Lower lobe of right lung (tissue), 2 donors: ENCODE measurements around the gene DCAF6. TPM values are rescaled to one million over a fixed set of nuclear protein-coding genes. Genes with fewer than 3 reads are reported as not detected.

Source experiments
- ATAC-seq, 2 donors: fragments of 200-7000 bp; cut with Tn5 transposase; one replicate each; pipeline ENCODE4 v1.9.1; 2020 to 2022; ENCODE audit warnings: mild to moderate bottlenecking in 2 of 2, moderate library complexity in 2 of 2
- DNase-seq: peaks from one replicate; pipeline ENCODE4 v3.0.0-alpha.2; 2020
- H3K27ac ChIP-seq: fragments of 200-600 bp; one replicate; pipeline ENCODE4 v1.8.0; 2022
- H3K27me3 ChIP-seq: fragments of 200-600 bp; one replicate; pipeline ENCODE4 v1.8.0; 2022; ENCODE audit warnings: low read depth
- H3K36me3 ChIP-seq: fragments of 200-600 bp; one replicate; pipeline ENCODE4 v1.8.0; 2022; ENCODE audit warnings: mild to moderate bottlenecking
- H3K4me1 ChIP-seq: fragments of 200-600 bp; one replicate; pipeline ENCODE4 v1.8.0; 2022
- H3K4me3 ChIP-seq: fragments of 200-600 bp; one replicate; pipeline ENCODE4 v1.8.0; 2022; ENCODE audit warnings: mild to moderate bottlenecking
- H3K9me3 ChIP-seq: fragments of 200-600 bp; one replicate; pipeline ENCODE4 v1.8.0; 2022
- intact Hi-C: fragments of 100-400 bp; cut with DNase I; formaldehyde crosslinking; loops from one replicate; pipeline ENCODE4 v1.11.0; 2022
- total RNA-seq: library from RNA; stranded (reverse); fragmentation: NEBNext Ultra II Directional; extraction: Animal tissue kit (Norgen Biotek cat#: 25700); gene quantifications from one replicate; pipeline ENCODE4 v1.2.1, GENCODE V29; 2021
- TF ChIP-seq, protein P1 (sequence below): fragments of 200-600 bp; IDR thresholded peaks from one replicate; pipeline ENCODE4 v1.8.0; 2022; ENCODE audit warnings: antibody characterized with exemption, mild to moderate bottlenecking
- donor health status: DM: no; HTN: yes; CAD: no; lungs with severe emphysema.

The DCAF6 gene
- total RNA-seq, 1 donor from 2014 or later = 50.6 TPM

DNA sequence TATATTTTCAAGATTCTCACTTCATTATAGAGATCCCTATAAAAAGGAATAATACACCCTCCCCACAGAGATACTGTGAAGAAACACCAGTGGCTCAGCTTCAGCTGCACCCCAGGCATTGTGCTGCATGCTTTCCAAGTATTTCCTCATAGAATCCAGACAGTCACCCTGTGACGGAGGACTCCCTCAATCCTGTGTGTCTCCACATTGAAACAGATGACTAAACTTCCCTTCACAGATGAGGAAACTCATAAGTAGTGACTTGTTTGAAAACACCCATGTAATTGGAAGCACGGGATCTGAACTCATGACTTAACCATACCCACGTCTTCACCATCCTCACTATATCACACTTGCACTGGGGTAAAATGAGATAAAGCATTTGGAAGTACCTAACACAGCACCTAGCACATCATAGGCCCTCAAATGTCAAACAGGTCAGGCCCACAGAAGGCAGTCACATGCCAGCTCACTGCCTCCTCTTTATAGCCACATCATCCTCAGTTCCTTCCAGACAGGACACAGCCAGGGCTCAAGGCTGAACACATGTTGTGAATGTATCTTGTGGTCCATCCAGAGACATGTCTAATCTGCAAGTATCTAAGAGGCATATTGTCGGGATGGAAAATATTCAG lies 145.0 kb downstream of the DCAF6 start:
- Histone ChIP-seq H3K27ac (peak overlapping the region; percentile 1), H3K4me1 (peaks cover 22% of the 10 kb centered on the region), H3K9me3 (no peaks in the 10 kb centered on the region), H3K4me3 (no peak overlapping the region), H3K27me3 (no peaks in the 10 kb centered on the region), H3K36me3 (peaks cover 20% of the 10 kb centered on the region)
- no peak for DNase-seq
- ATAC-seq = peak; percentile 50 to 71
- TF ChIP-seq, protein P1, sequence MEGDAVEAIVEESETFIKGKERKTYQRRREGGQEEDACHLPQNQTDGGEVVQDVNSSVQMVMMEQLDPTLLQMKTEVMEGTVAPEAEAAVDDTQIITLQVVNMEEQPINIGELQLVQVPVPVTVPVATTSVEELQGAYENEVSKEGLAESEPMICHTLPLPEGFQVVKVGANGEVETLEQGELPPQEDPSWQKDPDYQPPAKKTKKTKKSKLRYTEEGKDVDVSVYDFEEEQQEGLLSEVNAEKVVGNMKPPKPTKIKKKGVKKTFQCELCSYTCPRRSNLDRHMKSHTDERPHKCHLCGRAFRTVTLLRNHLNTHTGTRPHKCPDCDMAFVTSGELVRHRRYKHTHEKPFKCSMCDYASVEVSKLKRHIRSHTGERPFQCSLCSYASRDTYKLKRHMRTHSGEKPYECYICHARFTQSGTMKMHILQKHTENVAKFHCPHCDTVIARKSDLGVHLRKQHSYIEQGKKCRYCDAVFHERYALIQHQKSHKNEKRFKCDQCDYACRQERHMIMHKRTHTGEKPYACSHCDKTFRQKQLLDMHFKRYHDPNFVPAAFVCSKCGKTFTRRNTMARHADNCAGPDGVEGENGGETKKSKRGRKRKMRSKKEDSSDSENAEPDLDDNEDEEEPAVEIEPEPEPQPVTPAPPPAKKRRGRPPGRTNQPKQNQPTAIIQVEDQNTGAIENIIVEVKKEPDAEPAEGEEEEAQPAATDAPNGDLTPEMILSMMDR = no peak
- intact Hi-C loops = no loop called here

DNA sequence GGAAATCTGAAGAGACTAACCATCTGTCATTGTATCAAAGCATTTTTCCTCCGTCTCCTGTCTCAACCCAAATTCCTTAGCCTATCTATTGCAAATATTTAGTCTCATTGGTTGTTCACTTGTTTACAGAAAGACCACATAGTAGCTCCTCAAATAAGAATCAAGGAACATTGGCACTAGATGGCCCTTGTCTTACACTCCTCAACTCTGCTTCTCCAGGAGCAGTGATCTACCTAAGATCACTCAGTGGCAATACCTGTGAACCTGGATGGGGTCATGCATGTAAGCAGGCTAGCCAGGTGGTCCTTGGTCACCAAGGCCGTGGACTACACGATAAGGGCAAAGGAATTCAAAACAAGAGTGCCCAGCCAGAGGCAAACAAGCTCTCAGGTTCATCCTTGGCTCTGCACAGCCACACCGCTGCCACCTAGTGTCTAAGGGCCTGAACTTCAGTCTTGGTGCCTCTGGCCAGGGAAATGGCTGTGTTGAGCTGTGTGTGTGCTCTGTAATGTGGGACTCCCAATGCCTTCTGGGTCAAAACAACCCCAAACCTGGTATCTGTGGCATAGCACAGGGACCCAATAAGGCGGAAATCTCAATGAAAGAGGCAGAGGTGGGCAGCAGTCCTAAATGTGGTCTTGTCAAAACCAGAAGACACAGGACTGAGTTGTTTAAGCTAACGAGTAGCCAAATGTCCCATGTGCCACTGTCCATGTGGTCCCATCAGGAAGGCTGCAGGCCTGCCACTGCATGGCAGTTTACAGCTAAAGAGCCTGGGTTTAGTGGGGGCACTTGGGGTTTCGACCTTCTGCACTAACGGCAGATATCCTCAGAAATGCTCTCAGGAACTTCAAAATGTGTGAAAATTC lies 145.8 kb downstream of the DCAF6 start:
- ATAC-seq = peak; percentile 91 to 93
- peaks cover 13% of the 10 kb centered on the region for H3K36me3 ChIP-seq
- peak overlapping the region; percentile 1 for H3K27ac ChIP-seq
- no peaks in the 10 kb centered on the region for H3K27me3 ChIP-seq
- intact Hi-C loops = no loop called here
- H3K4me3 ChIP-seq = no peak overlapping the region
- no peaks in the 10 kb centered on the region for H3K9me3 ChIP-seq
- DNase-seq = peak; percentile 75
- peaks cover 22% of the 10 kb centered on the region for H3K4me1 ChIP-seq
- TF ChIP-seq, protein P1 = peak; percentile 85

DNA sequence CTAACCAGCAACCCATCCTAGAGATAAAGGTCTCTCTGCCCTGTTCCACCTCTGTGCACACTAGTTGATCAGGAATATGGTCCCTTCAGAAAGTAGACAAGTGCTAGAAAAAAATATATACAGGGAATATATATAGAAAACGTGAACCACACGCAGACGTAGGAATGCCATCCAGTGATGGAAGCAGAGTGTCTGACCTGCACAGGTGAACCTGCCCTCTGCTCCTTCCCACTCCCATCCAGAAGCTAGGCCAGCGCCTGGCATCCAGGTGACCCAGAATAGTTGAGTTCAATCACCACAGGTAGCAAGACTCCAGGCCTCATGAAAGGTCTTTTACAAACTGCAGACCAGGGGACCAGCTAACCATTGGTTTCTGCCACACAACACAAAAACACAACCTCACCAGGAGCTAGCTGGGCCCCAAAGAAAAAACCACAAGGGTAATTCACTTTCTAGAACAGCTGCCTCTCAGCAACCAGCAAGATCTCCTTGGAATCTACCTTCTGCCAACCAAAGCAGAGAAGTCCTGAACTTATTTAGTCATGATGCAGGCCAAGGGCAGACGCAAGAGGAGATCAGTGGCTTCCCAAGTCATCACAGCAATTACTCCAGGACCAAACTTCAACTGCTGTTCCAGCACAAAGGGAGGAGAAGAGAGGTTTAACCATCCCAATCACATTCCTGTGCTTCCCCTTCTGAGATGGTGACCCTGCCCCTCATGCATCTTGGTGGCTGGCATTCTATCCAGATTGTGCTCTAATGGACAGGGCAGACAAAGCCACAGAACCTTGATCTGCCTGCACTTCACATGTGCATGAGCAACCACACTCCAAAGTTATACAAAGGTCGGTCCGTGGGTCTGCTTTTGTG lies 147.2 kb downstream of the DCAF6 start:
- intact Hi-C loops = no loop called here
- Histone ChIP-seq H3K36me3 (peaks cover 3% of the 10 kb centered on the region), H3K27ac (no peak overlapping the region), H3K27me3 (no peaks in the 10 kb centered on the region), H3K4me3 (no peak overlapping the region), H3K4me1 (peaks cover 22% of the 10 kb centered on the region), H3K9me3 (no peaks in the 10 kb centered on the region)
- DNase-seq (no peak), ATAC-seq (no peak)
- TF ChIP-seq, protein P1 = no peak

DNA sequence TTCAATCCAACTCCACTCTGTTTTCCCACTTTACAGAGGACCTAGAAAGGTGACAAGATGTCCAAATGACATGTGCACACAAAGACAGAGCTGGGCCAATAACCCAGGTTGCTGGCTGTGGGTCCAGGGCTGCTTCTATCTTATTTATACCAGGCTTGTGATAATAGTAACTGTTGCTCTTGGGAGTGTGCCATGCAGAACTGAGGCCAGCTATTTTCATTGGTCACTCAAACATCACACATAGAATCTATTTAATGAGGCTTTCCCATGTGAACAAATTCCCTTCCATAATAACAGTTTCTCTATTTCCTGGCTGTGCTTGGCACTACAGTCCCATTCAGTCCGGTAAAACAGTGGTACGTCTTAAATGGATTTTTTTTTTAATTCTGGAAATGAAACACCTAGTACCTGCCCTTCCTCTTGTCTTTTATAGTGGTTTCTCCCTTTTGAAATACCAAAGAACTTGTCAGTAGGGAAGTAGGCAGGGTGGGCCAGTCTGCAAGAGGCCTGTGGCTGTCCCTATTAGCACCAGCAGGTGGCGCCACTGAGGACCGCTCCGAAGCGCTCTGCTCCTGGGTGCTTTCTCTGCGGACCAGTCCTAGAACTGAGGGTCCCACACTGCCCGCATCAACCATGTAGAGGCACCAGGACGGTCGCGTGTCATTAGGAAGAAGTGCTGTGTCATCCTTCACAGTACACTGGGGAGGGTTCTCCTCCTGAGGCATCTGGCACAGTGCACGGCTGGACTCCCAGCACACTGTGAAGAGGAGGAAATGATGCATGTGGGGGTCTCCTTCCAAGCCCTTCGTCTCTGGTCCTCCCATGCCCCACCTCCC lies 148.1 kb downstream of the DCAF6 start:
- Histone ChIP-seq H3K36me3 (no peaks in the 10 kb centered on the region), H3K4me3 (no peak overlapping the region), H3K9me3 (no peaks in the 10 kb centered on the region), H3K27me3 (no peaks in the 10 kb centered on the region), H3K27ac (peak overlapping the region; percentile 21), H3K4me1 (peaks cover 22% of the 10 kb centered on the region)
- peak; percentile 77 for DNase-seq
- intact Hi-C loops = no loop called here
- TF ChIP-seq, protein P1 = peak; percentile 88
- ATAC-seq = peak; percentile 58 to 66
